Peyer's patch (tissue), 4 donors: ENCODE data around the gene PNPO. TPM values are rescaled to one million over a fixed set of nuclear protein-coding genes. Genes with fewer than 3 reads are reported as not detected.

Experiments
- DNase-seq, 3 donors: peaks; one replicate each; pipeline ENCODE4 v3.0.0-alpha.2; 2017 to 2019
- H3K27ac ChIP-seq, 4 donors: fragments of 200-600 bp; sonication (generic); one replicate each; pipeline ENCODE4 v1.5.1; 2016 to 2019
- H3K27me3 ChIP-seq, 2 donors: fragments of 200-600 bp; sonication (generic); one replicate each; pipeline ENCODE4 v1.5.1; 2019
- H3K36me3 ChIP-seq, 3 donors: fragments of 200-600 bp; sonication (generic); one replicate each; pipeline ENCODE4 v1.5.1; 2016 to 2019
- H3K4me1 ChIP-seq, 4 donors: fragments of 200-600 bp; sonication (generic); one replicate each; pipeline ENCODE4 v1.5.1; 2016 to 2019
- H3K4me3 ChIP-seq, 4 donors: fragments of 200-600 bp; sonication (generic); 1 replicate in 3 of 4; 2 replicates in 1 of 4; pipeline ENCODE4 v1.5.1; 2016 to 2019; ENCODE audit warnings: mild to moderate bottlenecking in 1 of 4
- H3K9me3 ChIP-seq, 4 donors: fragments of 200-600 bp; sonication (generic); one replicate each; pipeline ENCODE4 v1.5.1; 2016 to 2019; ENCODE audit warnings: mild to moderate bottlenecking in 1 of 4
- POLR2A ChIP-seq, 2 donors: fragments of 450-650 bp; IDR thresholded peaks; one replicate each; pipeline ENCODE4 v1.5.1; 2017; ENCODE audit warnings: antibody characterized with exemption in 2 of 2, mild to moderate bottlenecking in 2 of 2, moderate library complexity in 2 of 2
- total RNA-seq, 4 donors: library from RNA; depleted of rRNA; stranded (reverse); fragments of >200 nt; gene quantifications; one replicate each; pipeline ENCODE4 v1.1.0, GENCODE V29; 2016
- TF ChIP-seq, protein P1 (sequence below), 6 experiments: fragments of 450-650 bp in 4 of 6; fragments of 200-600 bp in 2 of 6; sonication (generic) in 1 of 6; IDR thresholded peaks; one replicate each; pipeline ENCODE4 v1.5.1; 2017 to 2019; ENCODE audit warnings: antibody characterized with exemption in 6 of 6, mild to moderate bottlenecking in 3 of 6, moderate library complexity in 1 of 6

The PNPO gene
- total RNA-seq, 4 donors from 2014 or later, result 23.9 to 103 (median 64.6) TPM

DNA sequence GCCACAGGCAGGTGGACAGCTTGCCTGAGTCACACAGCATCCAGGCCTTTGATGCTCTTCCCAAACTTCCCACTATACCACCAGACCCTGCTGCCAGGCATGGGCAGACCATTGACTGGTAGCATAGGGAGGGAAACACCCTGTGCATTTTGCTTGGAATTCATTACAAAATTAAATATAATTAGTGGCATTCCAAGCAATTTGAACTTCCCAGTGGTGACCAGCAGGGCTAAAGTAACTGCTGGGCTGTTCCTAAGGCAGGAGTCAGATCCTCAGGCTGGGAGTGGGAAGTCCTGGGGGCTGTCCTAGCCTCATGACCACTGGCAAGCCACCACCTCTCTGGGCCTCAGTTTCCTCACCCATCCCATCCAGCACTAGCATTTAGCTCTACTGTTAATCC is 12.5 kb downstream of the PNPO start:
- TF ChIP-seq, protein P1, sequence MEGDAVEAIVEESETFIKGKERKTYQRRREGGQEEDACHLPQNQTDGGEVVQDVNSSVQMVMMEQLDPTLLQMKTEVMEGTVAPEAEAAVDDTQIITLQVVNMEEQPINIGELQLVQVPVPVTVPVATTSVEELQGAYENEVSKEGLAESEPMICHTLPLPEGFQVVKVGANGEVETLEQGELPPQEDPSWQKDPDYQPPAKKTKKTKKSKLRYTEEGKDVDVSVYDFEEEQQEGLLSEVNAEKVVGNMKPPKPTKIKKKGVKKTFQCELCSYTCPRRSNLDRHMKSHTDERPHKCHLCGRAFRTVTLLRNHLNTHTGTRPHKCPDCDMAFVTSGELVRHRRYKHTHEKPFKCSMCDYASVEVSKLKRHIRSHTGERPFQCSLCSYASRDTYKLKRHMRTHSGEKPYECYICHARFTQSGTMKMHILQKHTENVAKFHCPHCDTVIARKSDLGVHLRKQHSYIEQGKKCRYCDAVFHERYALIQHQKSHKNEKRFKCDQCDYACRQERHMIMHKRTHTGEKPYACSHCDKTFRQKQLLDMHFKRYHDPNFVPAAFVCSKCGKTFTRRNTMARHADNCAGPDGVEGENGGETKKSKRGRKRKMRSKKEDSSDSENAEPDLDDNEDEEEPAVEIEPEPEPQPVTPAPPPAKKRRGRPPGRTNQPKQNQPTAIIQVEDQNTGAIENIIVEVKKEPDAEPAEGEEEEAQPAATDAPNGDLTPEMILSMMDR (IDR thresholded peaks at IDR 0.05), result peak in 3 of 6 experiments; percentile 27 to 40 (median 31)
- peak in 1 of 2 donors; percentile 23 for TF ChIP-seq POLR2A (IDR thresholded peaks at IDR 0.05)
- no peak for DNase-seq
- H3K27me3 ChIP-seq, result no peaks in the 10 kb centered on the region
- peak overlapping the region in 2 of 4 donors; percentile 63 to 70 for H3K4me3 ChIP-seq
- peak overlapping the region in 3 of 4 donors; percentile 77 to 96 (median 95) for H3K27ac ChIP-seq
- H3K4me1 ChIP-seq, result peaks cover 0 to 33% (median 8%) of the 10 kb centered on the region in 4 donors
- H3K36me3 ChIP-seq, result peaks cover 0 to 22% (median 0%) of the 10 kb centered on the region in 3 donors
- H3K9me3 ChIP-seq, result no peaks in the 10 kb centered on the region

DNA sequence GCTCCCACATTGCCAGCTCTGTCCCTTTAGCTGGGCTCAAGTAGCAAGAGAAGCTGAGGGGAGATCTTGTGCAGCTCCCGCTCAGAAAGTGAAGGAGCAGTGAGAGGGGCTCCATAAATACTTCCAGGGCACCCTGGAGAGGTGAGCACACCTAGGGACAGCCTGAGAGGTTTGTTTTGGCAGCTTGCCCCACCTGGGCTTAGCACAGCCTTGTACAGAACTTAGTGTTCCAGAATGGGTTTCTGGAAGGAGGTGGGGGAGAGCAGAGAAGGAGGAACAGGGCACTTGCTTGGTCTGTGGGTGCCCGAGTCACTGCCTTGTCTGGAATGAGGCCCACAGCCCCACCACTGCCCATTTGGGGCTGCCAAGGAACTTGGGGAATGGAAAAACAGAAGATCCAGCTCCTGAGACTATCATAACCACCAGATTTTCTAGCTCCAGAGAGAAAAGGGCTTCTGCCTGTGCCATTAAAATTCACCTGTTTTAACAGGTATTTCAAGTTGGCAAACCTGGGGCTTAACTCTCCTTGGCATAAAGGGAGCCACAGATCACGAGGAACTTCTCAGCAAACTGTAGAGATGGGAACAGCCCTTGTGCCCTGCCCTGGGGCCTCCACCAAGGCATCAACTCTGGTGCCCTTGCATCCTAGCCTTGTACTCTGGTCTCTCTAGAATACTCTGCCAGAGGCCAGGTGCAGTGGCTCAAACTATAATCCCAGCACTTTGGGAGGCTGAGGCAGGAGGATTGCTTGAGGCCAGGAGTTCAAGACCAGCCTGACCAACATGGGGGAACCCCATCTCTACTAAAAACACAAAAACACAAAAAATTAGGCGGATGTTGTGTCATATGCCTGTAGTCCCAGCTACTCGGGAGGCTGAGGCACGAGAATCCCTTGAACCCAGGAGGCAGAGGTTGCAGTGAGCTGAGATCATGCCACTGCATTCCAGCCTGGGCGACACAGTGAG is 14.4 kb downstream of the PNPO start:
- peak overlapping the region in 3 of 4 donors; percentile 77 to 96 (median 95) for H3K27ac ChIP-seq
- H3K4me1 ChIP-seq, result peaks cover 0 to 20% (median 0%) of the 10 kb centered on the region in 4 donors
- no peaks in the 10 kb centered on the region for H3K27me3 ChIP-seq
- peak; percentile 66 to 71 for TF ChIP-seq POLR2A (IDR thresholded peaks at IDR 0.05)
- TF ChIP-seq, protein P1 (IDR thresholded peaks at IDR 0.05), result no peak
- H3K4me3 ChIP-seq, result peak overlapping the region in 3 of 4 donors; percentile 40 to 70 (median 63)
- no peaks in the 10 kb centered on the region for H3K9me3 ChIP-seq
- peaks cover 0 to 19% (median 0%) of the 10 kb centered on the region in 3 donors for H3K36me3 ChIP-seq
- DNase-seq, result peak in 2 of 3 donors; percentile 69 to 77

DNA sequence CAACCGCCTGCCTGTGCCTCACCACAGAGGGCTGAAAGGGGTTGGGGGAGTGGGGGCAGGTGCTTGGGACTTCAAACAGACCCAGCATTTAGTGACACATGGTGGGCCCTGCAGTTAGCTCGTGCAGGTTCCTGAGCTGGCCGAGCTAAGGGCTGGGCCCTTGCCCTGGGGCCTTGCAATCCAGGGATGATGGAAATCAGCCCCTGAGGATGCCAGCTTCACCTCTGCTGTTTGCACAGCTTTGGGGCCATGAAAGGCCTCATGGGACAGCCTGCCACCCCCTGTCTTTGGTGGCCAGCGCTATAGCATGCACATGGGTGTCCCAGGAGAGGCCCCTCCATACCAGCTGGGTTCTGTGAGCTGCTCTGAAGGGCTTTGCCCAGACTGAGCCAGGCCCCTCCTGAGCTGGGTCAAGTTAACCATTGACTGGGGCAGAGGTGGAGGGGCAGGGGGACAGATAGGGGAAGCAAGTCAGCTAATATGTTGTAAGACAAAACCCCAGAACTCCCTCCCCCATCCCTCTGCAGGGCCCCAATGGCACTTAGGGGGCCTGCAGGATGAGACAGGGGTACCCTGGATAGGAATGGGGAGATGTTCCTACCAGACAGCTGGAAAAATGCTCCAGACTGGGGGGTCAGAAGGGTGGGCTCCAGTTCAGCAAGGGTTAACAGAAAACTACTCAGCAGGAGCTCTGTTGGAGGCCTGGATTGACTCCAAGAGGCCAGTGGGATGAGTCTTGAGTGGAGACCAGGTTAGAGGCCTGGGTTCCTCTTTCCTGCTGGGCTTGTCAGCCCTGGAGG is 15.6 kb downstream of the PNPO start:
- Histone ChIP-seq H3K9me3 (no peaks in the 10 kb centered on the region), H3K36me3 (peaks cover 0 to 7% (median 0%) of the 10 kb centered on the region in 3 donors), H3K27me3 (no peaks in the 10 kb centered on the region), H3K4me3 (peak overlapping the region in 3 of 4 donors; percentile 40 to 70 (median 63)), H3K27ac (peak overlapping the region in 3 of 4 donors; percentile 77 to 96 (median 95)), H3K4me1 (peaks cover 0 to 13% (median 0%) of the 10 kb centered on the region in 4 donors)
- no peak for DNase-seq
- TF ChIP-seq, protein P1 (IDR thresholded peaks at IDR 0.05), result no peak
- TF ChIP-seq POLR2A (IDR thresholded peaks at IDR 0.05), result peak; percentile 22 to 44

DNA sequence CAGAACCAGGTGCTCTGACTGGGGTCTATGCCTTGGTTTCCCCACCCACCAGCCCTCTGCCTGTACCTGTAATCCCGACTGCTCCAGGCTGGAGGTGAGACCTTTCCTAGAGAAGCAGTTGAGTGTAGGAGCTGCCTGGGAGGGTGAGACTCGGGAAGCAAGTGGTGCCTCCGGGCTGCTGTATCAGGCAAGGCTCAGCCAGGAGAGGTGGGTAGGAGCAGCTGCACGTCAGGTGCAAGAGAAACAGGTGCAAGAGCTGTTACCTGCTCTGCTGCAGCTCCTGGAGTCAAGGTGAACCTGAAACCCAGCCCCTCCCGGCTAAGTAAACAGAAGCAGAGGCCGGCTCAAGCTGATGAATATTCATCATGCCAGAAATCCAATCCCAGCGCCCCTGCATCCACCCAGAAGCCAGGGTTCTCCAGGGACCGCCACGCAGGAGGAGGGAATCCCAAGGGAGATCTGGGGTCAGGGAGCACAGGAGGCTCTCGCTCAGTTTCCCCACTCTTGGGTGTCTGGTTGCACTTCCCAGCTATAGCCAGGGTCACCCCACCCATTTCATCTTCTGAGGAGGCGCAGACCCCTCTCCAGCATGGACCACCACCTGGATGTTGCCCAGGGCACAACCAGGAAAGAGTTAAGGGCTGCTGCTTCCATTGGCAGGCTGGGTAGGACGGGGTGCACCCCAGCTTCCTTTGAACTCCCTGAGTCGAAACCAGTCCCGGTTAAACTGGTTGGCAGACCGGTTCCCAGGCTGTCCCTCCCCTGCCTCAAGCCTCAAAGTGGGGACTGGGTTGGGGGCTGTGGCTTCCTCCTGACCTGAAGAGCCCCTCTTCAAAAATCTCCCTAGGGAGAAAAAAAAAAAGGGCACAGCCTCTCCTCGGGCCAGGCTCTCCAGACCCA is 16.5 kb downstream of the PNPO start, which contains the start of gene PRR15L:
TSS of gene PRR15L (minus strand) at position 293 of the 900 bp plus-strand sequence. CDS start 4,649 bp downstream, outside the sequence.
- DNase-seq, result peak in 2 of 3 donors; percentile 87 to 90
- Histone ChIP-seq H3K27ac (peak within 1 kb of the TSS in 3 of 4 donors; percentile 77 to 96 (median 95)), H3K27me3 (no peaks in the 10 kb centered on the region), H3K4me3 (peak within 1 kb of the TSS in 3 of 4 donors; percentile 40 to 70 (median 63)), H3K36me3 (peaks cover 0 to 6% (median 0%) of the 10 kb centered on the region in 3 donors), H3K4me1 (peaks cover 0 to 9% (median 0%) of the 10 kb centered on the region in 4 donors), H3K9me3 (no peaks in the 10 kb centered on the region)
- TF ChIP-seq POLR2A (IDR thresholded peaks at IDR 0.05), result peak; percentile 97 to 99
- TF ChIP-seq, protein P1 (IDR thresholded peaks at IDR 0.05), result no peak
